AG09309 (cell line): ENCODE results near the gene CTSG.

Experiments
- DNase-seq: peaks from one replicate; pipeline ENCODE4 v3.0.0-alpha.2; 2010; ENCODE audit warnings: low read depth
- H3K4me3 ChIP-seq: 2 replicates; pipeline ENCODE4 v1.5.1; 2011; ENCODE audit warnings: mild to moderate bottlenecking, low read depth, low read length, moderate library complexity; ENCODE audit not compliant: control insufficient read depth
- TF ChIP-seq, protein P1 (sequence below): IDR thresholded peaks from 2 replicates; pipeline ENCODE4 v1.5.1; 2011; ENCODE audit warnings: mild to moderate bottlenecking, low read depth, low read length, inconsistent platforms; ENCODE audit not compliant: insufficient read depth, control insufficient read depth; ENCODE audit errors: missing control alignments

Gene CTSG

GRCh38 chr14:24576182-24576581 is at the start of gene CTSG:
CTSG (minus strand) TSS chr14:24576250; CDS start chr14:24576223, 27 bp downstream.
- TF ChIP-seq, protein P1, sequence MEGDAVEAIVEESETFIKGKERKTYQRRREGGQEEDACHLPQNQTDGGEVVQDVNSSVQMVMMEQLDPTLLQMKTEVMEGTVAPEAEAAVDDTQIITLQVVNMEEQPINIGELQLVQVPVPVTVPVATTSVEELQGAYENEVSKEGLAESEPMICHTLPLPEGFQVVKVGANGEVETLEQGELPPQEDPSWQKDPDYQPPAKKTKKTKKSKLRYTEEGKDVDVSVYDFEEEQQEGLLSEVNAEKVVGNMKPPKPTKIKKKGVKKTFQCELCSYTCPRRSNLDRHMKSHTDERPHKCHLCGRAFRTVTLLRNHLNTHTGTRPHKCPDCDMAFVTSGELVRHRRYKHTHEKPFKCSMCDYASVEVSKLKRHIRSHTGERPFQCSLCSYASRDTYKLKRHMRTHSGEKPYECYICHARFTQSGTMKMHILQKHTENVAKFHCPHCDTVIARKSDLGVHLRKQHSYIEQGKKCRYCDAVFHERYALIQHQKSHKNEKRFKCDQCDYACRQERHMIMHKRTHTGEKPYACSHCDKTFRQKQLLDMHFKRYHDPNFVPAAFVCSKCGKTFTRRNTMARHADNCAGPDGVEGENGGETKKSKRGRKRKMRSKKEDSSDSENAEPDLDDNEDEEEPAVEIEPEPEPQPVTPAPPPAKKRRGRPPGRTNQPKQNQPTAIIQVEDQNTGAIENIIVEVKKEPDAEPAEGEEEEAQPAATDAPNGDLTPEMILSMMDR, result no peak
- DNase-seq, result no peak
- H3K4me3 ChIP-seq, result no peak within 1 kb of the TSS

- no peak overlapping the region for H3K4me3 ChIP-seq
- no peak for DNase-seq
- TF ChIP-seq, protein P1, result no peak
Measured at GRCh38 chr14:24613747-24614146, 37.7 kb upstream of the CTSG start.

DNA sequence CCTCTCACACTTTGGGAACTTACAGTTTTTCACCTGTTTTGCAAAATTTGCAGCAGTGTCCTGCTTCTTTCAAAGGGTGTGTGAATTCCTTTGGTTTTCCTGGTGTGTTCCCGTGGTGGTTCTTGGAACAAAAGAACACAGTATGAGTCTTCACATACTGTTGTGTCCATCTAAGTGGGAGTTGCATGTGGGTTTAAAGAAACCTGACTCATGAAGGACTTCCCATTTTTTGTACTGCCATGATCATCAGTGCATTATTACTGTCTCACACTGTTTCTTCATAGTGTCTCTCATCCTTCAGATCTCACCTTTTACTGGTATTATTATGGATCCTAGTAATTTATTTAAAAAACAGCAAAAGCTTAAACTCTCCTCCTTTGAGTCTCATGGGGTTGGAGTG is 37.2 kb upstream of the CTSG start:
- TF ChIP-seq, protein P1, result no peak
- H3K4me3 ChIP-seq, result no peak overlapping the region
- no peak for DNase-seq

DNA sequence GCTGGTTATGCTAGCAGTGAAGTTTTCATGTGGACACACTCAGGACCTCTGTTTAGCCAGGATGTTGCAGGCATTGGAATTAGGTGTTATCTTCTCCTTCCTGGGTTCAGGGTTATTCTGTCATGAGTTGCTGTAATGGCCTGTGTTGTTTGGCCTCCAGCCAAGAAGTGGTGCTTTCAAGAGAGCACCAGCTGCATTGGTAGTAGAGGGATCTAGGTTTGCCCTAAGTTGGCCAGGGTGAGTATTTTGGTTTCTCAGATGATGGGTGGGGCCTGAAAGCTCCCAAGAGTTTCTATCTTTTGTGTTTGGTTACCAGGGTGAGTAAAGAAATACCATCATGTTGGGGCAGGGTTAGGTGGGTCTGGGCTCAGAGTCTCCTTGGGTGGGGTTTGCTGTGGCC is 36.1 kb upstream of the CTSG start:
- no peak overlapping the region for H3K4me3 ChIP-seq
- TF ChIP-seq, protein P1, result no peak
- DNase-seq, result no peak

DNA sequence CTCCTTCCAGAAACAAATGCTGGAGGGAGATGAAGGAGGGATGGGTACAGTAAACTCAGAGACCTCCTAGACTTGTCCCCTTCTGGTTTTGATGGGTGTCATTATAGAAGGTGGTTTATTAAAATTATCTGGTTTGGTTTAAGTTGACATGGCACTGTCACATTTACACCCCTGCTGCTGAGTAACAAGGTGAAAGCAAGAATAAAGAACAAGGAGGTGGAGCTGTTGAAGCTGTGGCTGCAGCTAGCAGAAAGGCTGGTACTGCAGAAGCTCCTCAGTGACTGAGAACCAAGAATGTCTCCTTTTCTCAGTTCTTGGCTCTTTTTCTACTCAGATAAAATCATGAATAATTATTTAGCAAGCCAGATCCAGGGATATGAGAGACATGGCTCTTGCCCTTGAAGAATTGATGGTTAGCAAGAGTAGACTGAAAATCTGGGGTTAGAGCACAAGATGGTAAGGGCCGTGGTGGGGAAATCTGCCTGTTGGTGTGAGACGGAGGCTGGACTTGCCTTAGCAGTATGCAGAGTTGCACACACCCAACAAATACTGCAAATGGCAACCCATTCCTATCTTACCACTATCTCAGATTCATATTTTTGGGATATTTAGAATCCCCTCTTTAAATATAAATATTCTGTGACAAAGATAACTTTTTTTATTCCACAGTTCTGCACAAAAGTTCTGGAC is 33.8 kb upstream of the CTSG start, which contains the start of gene GZMH:
Gene GZMH (minus strand): TSS at position 31 of the 690 bp plus-strand sequence. CDS start 72 bp downstream, outside the sequence.
- no peak within 1 kb of the TSS for H3K4me3 ChIP-seq
- no peak for DNase-seq
- TF ChIP-seq, protein P1, result no peak

DNA sequence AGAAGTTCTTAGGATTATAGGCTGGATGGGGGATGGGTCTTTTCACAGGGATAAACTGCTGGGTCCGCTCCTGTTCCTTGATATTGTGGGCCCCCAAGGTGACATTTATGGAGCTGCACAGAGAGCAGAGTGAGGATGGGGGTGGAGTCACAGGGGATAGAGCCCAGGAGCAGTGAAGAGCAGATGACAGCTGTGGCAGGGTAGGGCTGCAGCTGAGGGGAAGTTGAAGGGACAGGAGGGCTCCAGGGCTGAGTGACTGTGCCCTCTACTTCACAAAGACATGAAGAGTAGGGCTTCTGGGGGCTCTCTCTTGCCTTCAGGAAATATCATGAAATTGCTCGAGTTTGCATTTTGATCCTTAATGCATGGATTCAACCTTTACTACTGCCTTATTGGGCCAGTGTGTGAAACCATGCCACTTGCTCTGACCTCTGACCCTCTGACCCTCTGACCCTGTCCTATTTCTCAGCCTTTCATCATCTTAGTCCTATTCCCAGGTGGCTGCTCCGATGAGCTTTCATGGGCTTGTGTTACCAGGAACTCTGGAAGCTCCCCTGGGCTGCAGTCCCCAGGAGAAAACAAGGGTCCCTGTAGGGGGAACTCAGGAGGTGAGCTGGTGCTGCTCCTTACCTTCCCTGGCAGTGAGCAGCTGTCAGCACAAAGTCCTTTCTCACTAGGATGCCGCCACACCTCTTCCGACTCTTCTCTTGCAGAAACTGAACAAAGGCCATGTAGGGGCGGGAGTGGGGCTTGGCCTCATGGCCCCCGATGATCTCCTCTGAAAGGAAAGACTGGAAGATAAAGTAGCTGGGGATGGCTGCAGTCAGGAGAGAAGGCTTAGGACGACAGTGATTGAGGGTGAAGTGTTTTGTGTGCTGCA is 31.8 kb upstream of the CTSG start:
- DNase-seq, result no peak
- TF ChIP-seq, protein P1, result no peak
- H3K4me3 ChIP-seq, result no peak overlapping the region
